ENCODE data around the gene PPP1R15B. TPM values are rescaled to one million over a fixed set of nuclear protein-coding genes. Genes with fewer than 3 reads are reported as not detected.

Gene PPP1R15B
- total RNA-seq, 1 experiment from 2014 or later = 50.7 TPM

DNA sequence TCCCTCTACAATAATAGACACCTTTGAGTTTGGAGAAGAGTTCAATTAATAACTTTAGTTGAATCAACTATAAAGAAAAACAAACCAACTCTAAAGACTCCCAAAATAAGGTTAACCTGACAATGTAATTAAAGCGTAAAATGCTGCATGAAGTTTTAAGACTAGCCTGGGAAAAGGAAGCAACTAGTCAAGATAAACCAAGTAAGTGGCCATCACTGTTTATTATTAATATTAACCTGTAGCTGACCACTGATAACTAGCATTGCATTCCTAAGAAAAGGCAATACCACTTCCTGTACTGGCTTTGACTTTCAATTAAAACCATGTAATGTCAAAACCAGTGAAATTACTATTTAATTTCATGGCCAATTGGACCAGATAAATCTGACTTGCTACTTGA, 3.0 kb downstream of the PPP1R15B start:
- Histone ChIP-seq H3K79me2 (ENCODE audit: low read length) (peaks cover 81% of the 10 kb centered on the region), H3K9me2 (replicated peaks; ENCODE audit: low read length) (no peaks in the 10 kb centered on the region), H3K27me3 (ENCODE audit: low read length) (no peaks in the 10 kb centered on the region), H3K4me1 (ENCODE audit: insufficient read depth, low read length) (peaks cover 31% of the 10 kb centered on the region), H3K27ac (ENCODE audit: low read length) (no peak overlapping the region), H3K9me3 (ENCODE audit: low read length) (no peaks in the 10 kb centered on the region), H3F3A (ENCODE audit: low read length, unreplicated experiment) (no peaks in the 10 kb centered on the region), H3K4me2 (ENCODE audit: low read length) (peak overlapping the region; percentile 85), H4K20me1 (ENCODE audit: low read length) (peaks cover 76% of the 10 kb centered on the region), H3K4me3 (ENCODE audit: low read length) (peak overlapping the region; percentile 80), H3K36me3 (ENCODE audit: low read depth, low read length) (peaks cover 51% of the 10 kb centered on the region), H3K9ac (ENCODE audit: low read length) (peak overlapping the region; percentile 95), H2AFZ (ENCODE audit: low read length) (no peak overlapping the region)
- intact Hi-C loops (cut with micrococcal nuclease) = loop anchor here (5.0 kb wide), 1 partner anchor 91 kb away; no protein-coding TSS in a partner anchor
- CTCF ChIA-PET = interaction anchor here (0.7 to 2.3 kb wide), 3 partner anchors 10 to 42 kb away, joined by 5 to 9 read pairs (median 5); no protein-coding TSS in a partner anchor
- no TSS peak for BruUV-seq (replicated peaks)
- POLR2A ChIA-PET (ENCODE audit: unreplicated experiment) = interaction anchor here (0.6 kb wide), 1 partner anchor 13 kb away, joined by 3 read pairs; no protein-coding TSS in a partner anchor
- no peak for ATAC-seq
- no peak for TF ChIP-seq EZH2 (IDR thresholded peaks at IDR 0.05; ENCODE audit: low read length, unreplicated experiment)
- TF ChIP-seq, protein P1, sequence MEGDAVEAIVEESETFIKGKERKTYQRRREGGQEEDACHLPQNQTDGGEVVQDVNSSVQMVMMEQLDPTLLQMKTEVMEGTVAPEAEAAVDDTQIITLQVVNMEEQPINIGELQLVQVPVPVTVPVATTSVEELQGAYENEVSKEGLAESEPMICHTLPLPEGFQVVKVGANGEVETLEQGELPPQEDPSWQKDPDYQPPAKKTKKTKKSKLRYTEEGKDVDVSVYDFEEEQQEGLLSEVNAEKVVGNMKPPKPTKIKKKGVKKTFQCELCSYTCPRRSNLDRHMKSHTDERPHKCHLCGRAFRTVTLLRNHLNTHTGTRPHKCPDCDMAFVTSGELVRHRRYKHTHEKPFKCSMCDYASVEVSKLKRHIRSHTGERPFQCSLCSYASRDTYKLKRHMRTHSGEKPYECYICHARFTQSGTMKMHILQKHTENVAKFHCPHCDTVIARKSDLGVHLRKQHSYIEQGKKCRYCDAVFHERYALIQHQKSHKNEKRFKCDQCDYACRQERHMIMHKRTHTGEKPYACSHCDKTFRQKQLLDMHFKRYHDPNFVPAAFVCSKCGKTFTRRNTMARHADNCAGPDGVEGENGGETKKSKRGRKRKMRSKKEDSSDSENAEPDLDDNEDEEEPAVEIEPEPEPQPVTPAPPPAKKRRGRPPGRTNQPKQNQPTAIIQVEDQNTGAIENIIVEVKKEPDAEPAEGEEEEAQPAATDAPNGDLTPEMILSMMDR (conservative IDR thresholded peaks at IDR 0.05; ENCODE audit: low read depth, low read length) = no peak
- no peak for TF ChIP-seq EZH2phosphoT487 (IDR thresholded peaks at IDR 0.05; ENCODE audit: borderline replicate concordance, low read length)
- DNase-seq = no peak

DNA sequence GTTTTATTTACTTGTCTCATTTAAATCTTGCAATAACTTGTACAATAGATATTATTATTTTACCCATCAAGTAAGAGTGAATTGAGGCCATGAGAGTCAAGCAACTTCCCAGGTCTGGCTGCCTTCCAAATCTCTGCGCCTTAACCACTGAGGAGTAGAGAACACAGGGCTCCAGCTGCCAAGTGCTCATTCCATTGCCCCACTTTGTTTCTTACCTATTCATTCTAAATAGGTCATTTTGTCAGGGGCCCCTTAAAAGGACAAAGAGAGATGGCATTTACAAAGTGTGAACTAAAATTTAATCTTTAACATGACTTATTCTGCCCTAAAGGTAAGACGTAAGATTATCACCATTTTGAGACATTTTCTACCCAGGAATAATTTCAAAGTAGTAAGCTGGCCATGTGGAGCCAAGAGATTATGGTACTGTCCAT, 3.5 kb downstream of the PPP1R15B start:
- H2AFZ ChIP-seq (ENCODE audit: low read length) = no peak overlapping the region
- ATAC-seq (peak; percentile 9; the same call in 1 of the 2 replicates), DNase-seq (peak; percentile 79)
- no peaks in the 10 kb centered on the region for H3K9me2 ChIP-seq (replicated peaks; ENCODE audit: low read length)
- POLR2A ChIA-PET (ENCODE audit: unreplicated experiment) = interaction anchor here (0.5 to 0.6 kb wide), 2 partner anchors 12 to 111 kb away, joined by 3 to 4 read pairs; no protein-coding TSS in a partner anchor
- intact Hi-C loops (cut with micrococcal nuclease) = loop anchor here (5.0 kb wide), 1 partner anchor 91 kb away; no protein-coding TSS in a partner anchor
- H4K20me1 ChIP-seq (ENCODE audit: low read length) = peaks cover 78% of the 10 kb centered on the region
- H3K9ac ChIP-seq (ENCODE audit: low read length) = peak overlapping the region; percentile 95
- TF ChIP-seq, protein P1 (conservative IDR thresholded peaks at IDR 0.05; ENCODE audit: low read depth, low read length) = no peak
- TF ChIP-seq EZH2phosphoT487 (IDR thresholded peaks at IDR 0.05; ENCODE audit: borderline replicate concordance, low read length) = no peak
- no peak for TF ChIP-seq EZH2 (IDR thresholded peaks at IDR 0.05; ENCODE audit: low read length, unreplicated experiment)
- no peak overlapping the region for H3K27ac ChIP-seq (ENCODE audit: low read length)
- H3K4me1 ChIP-seq (ENCODE audit: insufficient read depth, low read length) = peaks cover 31% of the 10 kb centered on the region
- BruUV-seq (replicated peaks) = no TSS peak
- peak overlapping the region; percentile 85 for H3K4me2 ChIP-seq (ENCODE audit: low read length)
- H3K79me2 ChIP-seq (ENCODE audit: low read length) = peaks cover 85% of the 10 kb centered on the region
- CTCF ChIA-PET = interaction anchor here (0.7 to 2.3 kb wide), 3 partner anchors 10 to 43 kb away, joined by 5 to 9 read pairs (median 5); no protein-coding TSS in a partner anchor
- no peaks in the 10 kb centered on the region for H3K27me3 ChIP-seq (ENCODE audit: low read length)
- no peaks in the 10 kb centered on the region for H3K9me3 ChIP-seq (ENCODE audit: low read length)
- no peaks in the 10 kb centered on the region for H3F3A ChIP-seq (ENCODE audit: low read length, unreplicated experiment)
- H3K4me3 ChIP-seq (ENCODE audit: low read length) = peak overlapping the region; percentile 80
- peaks cover 54% of the 10 kb centered on the region for H3K36me3 ChIP-seq (ENCODE audit: low read depth, low read length)

All from PC-3 (cell line).